Activated T-cell treated with anti-CD3 and anti-CD28 coated beads, Interleukin-2, amount 50 U/mL, for 1 hour (primary cell): ENCODE data around the gene CDK5RAP2.
"Not testable (repeated sequence)": the region's sequence is repeated elsewhere in the genome, so short reads cannot be mapped to it uniquely, and the experiment has no call there.

Experiments
- DNase-seq: peaks from one replicate; pipeline ENCODE4 v3.0.0-alpha.2; 2020

CDK5RAP2 gene

DNA sequence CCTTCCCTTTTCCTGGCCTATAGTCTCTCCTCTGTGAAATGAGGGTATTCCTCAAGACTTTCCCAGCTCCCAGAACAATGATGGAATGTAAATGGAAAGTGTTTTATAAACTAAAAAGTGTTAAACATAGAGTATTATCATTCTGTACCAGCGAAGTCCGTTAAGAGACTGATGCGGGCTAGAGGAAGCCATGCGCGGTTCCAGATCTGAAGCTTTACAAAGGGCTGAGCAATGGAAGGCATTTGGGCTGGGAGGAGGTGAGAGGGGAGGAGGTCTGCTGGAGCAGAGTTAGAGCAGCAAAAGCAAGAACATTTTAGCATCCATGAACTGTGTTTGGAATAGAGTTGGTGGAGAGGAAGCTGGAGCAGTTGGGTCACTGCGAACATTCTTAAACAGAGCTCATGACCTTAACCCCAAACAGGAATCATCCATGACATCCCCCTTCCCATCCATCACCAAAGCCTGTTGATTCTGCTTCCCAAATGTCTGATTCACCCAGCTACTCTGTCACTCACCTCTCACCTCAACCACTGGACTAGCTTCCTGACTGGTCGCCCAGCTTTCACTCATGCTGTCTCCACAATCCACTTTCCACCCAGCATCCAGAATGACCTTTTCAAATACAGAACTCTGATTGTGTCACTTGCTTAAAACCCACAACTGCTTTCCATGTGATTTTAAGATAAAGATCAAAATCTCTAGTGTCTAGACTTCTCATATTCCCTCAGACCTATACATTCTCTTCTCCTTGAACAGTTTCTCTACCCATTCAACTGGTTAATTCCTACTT lies 37.1 kb downstream of the CDK5RAP2 start:
- DNase-seq: no peak

GRCh38 chr9:120541921-120542320 lies 38.0 kb downstream of the CDK5RAP2 start:
- no peak for DNase-seq

DNA sequence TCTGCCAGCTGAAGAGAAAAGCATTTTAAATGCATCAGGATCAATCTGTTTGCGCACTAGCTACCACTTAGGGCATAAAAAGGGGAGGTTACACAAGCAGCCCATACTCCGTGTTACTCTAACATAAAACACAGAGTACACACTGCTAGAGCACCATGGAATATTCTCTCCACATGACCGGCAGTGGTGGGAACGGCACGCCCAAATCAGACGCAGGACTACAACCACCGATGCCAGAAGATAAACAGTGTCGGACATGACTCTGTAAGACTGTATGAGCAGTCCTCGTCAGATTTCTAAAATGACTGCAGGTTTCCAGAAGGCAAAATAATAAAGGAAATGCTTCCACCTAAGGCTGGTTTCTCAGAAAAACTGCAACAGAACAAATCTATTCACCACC lies 40.0 kb downstream of the CDK5RAP2 start:
- no peak for DNase-seq

- no peak for DNase-seq
These were observed 41.6 kb downstream of the CDK5RAP2 start for GRCh38 chr9:120538339-120538738.

- no peak for DNase-seq
These were observed 42.9 kb downstream of the CDK5RAP2 start for GRCh38 chr9:120536949-120537640.

DNA sequence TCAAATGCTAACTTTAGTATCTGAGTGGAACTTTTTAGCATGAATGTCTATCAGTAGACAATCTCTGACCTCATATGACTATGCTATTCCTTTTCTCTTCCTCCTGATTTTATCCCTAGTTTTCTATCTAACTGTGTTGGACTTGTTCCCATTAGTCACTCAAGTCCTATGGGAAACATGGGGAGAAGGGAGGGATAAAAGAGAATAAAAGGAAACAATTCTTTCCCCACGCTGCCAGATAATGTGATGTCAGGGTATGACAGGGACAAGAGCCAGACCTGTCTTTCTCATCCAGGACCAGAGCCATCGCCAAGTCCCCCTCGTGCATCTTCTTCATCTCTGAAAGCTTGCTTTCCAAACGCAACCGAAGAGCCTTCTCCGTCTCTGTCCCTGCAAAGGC lies 43.9 kb downstream of the CDK5RAP2 start:
- no peak for DNase-seq

- DNase-seq: no peak
These were observed 45.7 kb downstream of the CDK5RAP2 start for GRCh38 chr9:120534266-120534665.

DNA sequence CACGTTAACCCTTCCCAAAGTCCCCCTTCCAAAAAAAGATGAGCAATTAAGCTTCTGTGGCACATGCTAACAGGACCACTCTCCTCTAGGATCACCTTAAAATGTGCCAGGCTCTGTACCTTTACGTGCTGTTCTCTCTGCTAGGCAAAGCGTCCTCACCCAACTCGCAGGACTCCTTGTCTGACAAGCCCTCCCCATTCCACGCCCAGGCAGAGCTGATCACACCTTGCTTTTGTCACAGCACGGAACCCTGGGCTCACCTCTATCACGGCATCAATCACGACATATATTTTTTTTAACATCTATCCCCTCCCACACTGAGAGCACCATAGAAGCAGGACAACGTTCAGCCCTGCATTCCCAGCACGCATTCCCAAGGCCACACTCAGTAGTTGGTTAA lies 47.1 kb downstream of the CDK5RAP2 start:
- DNase-seq: no peak

GRCh38 chr9:120532475-120532874 lies 47.5 kb downstream of the CDK5RAP2 start:
- DNase-seq: no peak

DNA sequence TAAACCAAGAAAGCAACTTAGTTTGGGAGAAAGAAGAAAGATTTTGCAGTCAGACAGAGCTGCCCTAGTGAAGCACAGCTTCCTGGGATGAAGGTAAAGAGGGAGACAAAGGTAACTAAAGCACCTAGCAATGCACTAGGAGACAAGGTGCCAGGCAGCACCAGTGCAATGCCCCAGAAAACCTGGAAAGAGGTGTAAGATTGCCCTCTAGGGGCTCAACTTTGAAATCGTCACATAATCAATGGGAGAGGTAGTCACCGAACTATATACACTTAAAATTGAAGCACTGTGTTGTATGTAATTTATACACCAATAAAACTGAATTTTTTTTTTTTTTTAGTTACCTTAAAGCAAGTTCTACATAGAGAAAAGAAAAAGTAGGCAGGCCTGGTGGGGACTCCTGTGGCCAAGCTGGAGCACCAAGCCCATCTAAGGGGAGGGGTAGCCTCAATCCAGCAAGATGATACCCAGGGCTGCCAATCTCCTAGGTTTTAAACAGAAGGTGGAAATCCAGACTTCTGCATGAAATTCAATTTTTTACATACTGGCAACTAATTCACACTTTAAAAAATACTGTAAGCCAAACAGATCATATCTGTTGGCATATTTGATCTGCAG lies 48.2 kb downstream of the CDK5RAP2 start:
- no peak for DNase-seq

GRCh38 chr9:120530220-120530832 lies 49.6 kb downstream of the CDK5RAP2 start:
- DNase-seq: not testable (repeated sequence)

DNA sequence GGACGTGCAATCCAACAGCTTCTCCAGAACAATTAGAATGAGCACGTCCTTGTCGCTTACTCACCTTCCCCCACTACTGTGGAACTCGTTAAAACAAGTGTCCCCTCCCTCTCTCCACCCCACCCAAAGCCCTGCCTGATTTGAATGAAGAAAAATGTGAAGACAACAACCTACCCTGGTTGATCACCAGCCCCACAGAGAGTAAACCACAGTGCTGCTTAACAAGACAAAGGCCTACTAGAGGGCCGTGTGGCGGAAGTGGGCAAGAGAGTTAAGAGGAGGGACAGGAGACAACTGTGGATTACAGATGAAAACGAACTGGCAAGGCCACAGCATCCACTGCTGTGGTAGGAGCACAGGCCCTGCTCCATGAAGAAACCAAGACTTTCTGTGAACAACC lies 51.1 kb downstream of the CDK5RAP2 start:
- DNase-seq: no peak

GRCh38 chr9:120528327-120528726 lies 51.6 kb downstream of the CDK5RAP2 start:
- DNase-seq: no peak

DNA sequence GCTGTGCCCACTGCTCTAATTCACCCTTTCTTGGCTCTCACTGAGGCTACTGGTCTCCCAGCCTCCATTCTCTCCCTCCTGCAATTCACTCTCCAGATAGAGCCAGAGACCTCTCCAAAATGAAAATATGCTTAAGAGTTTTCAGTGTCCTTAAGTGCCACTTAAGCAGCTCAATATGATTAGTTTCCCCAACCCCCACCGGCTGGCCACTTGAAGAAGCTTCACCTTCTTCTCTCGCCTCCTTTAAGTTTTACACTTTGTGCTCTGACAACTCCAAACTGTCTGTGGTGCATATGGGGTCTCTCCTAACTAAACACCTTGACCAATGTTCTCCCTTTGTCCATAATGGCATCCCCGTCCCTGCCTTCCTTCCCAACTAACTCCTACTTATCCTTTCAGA lies 53.4 kb downstream of the CDK5RAP2 start:
- no peak for DNase-seq

DNA sequence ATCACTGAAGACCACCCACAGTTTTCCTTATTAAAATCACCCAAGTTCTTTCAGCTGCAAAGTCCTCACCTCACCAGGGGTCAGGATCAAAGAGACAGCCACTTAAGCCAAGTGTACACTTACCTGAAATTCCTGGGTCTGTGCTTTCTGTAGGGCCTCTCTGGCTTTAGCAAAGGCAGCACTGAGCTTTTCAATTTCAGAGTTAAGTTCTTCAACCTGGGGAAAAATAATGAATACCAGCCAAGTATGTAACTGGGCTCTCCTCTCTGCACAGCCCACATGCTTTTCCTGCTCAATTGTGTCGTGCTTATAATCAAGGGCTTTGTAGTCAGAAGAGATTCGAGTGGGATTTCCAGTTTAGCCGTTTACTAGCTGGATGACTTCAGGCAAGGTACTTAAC lies 55.1 kb downstream of the CDK5RAP2 start:
- DNase-seq: no peak

DNA sequence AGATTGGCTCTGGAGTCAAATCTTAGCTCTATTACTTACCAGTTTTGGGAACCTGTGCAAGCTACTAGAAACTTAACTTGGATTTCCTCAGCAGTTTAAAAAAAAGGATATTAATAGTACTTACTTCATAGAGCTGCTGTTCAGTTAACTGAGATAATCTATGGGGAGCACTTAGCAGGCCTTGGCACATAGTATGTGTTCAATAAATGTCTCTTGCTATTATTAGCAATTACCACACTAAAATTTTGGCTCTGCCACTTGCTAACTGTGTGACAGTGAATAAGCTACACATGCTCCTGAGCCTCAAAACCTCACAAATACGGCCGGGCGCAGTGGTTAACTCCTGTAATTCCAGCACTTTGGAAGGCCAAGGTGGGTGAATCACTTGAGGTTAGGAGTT lies 55.9 kb downstream of the CDK5RAP2 start:
- DNase-seq: no peak

- no peak for DNase-seq
These were observed 57.4 kb downstream of the CDK5RAP2 start for GRCh38 chr9:120522558-120522957.

DNA sequence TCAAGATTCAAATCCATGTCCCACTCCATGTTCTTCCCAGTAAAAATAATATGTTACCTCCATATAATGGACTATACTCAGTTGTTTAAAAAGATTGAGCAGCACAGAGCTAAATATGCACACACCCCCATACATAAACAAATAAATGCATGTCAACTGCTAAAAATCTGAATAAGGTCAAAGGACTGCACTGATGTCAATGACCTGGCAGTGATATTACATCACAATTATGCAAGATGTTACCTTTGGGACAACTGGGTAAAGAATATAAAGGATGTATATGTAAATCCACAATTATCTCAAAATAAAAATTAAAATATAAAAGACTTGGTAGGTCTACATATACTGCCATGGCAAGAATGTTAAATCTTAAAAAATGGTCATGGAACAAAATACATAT lies 57.9 kb downstream of the CDK5RAP2 start:
- DNase-seq: no peak

DNA sequence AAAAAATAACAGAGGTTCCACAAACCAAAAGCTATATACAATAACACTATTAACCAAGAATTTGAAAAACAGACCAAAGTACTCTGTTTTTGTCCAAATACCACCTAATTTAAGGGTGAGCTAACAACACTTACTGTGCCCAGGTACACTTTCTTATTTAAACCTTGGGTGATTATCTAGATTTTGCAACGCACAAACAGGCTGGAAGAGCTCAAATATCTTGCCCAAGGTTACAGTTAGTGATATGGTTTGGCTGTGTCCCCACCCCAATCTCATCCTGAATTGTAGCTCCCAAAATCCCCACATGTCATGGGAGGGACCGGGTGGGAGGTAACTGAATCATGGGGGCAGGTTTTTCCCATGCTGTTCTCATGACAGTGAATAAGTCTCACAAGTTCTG lies 58.9 kb downstream of the CDK5RAP2 start:
- no peak for DNase-seq

DNA sequence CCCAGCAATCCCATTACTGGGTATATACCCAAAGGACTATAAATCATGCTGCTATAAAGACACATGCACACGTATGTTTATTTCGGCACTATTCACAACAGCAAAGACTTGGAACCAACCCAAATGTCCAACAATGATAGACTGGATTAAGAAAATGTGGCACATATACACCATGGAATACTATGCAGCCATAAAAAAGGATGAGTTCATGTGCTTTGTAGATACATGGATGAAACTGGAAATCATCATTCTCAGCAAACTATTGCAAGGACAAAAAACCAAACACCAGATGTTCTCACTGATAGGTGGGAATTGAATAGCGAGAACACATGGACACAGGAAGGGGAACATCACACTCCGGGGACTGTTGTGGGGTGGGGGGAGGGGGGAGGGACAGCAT lies 64.0 kb downstream of the CDK5RAP2 start:
- not testable (repeated sequence) for DNase-seq

DNA sequence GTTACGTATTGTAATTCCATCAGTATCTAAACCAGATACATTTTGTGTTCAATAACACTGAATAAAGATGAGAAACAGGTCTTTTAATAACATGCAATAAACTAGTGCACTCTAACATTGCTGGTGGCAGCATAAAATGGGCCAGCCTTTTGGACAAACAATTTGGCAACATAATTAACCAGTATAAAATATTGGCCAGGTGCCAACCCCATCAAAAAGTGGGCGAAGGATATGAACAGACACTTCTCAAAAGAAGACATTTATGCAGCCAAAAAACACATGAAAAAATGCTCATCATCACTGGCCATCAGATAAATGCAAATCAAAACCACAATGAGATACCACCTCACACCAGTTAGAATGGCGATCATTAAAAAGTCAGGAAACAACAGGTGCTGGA lies 64.5 kb downstream of the CDK5RAP2 start:
- DNase-seq: not testable (repeated sequence)

- no peak for DNase-seq
These were observed 65.6 kb downstream of the CDK5RAP2 start for GRCh38 chr9:120514405-120514804.

DNA sequence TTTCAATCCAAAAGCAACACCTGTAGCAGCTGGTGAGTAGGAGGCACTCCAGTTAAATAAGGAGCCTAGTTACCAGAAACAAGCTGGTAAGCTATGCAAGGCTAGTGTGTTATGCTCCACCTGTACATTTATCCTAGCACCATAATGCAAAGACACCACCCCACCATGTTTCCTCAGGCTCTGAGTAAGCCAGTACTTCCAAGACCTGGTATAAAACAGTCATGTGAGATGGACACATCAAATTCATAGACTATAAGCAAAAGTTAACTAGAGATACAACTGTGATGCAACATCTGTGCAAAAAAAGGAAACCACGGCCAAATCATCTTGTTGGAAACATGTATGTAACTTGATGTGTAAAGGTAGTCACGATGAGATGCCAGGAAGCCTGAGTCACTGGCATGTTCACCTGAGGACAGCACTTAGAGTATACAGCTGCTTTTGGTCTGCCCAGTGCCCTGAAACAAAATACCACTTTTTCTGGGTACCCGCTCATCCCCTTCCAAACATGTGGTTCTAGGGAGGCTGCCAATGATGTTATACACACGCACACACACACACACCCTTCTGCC lies 66.1 kb downstream of the CDK5RAP2 start:
- no peak for DNase-seq
